A549 treated with AZD9567 at 1 μM for 4 hours (cell line): Measurements from ENCODE around the gene MYH2. TPM values are rescaled to one million over a fixed set of nuclear protein-coding genes. Genes with fewer than 3 reads are reported as not detected.

ENCODE experiments used
- total RNA-seq: library from RNA; stranded (reverse); fragments of 200-300 nt; extraction: Qiagen RNA extraction; gene quantifications from 5 replicates; pipeline ENCODE4 v1.2.3, GENCODE V29; 2022; ENCODE audit not compliant: insufficient read depth

MYH2 gene
- not detected in 5 replicates for total RNA-seq

DNA sequence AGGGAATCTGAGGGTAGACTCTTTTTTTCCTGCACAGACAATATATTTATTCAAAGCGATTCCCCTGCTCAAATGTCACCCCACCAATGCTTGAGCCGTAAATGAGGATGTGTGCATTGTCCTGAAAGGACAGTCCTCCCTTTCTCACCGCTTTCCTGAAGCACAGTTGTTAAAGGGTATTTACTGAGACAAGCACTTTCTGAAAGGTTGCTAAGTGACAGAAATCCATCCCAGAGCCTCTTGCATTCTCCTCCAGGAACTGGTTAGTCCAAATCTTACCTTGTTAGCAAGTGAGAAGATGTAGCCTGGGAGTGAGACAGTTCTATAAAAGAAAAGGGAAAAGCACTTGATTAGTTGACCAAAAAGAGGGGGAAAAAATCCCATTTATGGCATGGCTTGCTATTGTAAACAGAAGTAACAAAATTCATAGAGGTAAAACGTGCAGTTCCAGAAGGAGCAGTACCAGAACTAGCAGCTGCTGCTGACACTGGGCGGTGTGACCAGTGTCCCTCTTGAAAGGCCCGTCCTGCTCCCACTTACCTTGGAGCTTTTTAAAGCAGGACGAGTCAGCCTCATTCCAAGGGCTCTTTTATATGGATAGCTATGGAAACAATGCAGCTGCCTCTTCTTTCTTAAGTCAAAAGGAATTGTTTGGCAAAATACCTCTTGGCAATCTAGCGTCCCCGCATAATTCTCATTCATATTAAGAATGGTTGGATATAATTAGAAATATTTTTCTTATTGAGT is at the start of gene MYH2:
Gene MYH2, minus strand, starts transcription at position 563 of the 747 bp plus-strand sequence. CDS start 1,738 bp downstream, outside the sequence.

DNA sequence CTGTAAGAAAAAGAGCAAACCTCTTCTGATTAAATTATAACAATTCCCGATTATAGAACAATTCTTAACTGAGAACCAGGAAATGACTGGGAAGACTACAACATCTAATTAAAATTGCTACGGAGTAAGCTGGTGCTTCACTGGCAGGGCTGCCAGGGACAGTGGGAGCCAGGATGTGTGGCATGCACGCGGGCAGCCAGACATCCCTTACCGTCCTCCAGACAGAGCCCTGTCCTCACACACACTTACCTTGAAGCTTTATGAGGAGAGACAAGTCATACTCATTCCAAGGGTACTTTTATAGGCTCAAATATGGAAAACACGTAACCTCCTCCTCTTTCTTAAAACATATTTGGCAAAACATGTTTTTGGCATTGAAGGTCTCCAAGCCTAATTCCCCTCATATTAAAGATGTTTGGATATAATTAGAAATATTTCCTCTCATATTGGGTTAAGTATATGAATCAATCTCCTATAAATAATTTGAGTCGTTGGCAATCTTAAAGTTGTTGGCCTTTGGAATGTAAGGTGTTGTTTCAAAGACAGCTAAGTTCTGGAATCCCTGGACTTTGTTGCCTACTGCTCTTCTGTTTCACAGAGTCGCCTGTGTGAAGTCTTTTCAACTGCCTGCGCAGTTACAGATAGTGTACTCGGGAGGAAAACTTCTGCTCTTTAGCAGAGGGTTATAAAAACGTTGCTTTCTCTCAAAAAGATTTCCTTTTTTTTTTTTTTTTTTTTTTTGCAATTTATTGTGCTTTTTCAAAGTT is 31.0 kb downstream of the MYH2 start, which contains the start of gene MYH1:
Gene MYH1, minus strand, starts transcription at position 272 of the 767 bp plus-strand sequence. CDS start 1,900 bp downstream, outside the sequence.

Other genes starting within 250 kb of the MYH2 start
- not detected in 5 replicates for gene MYH13, start 176.7 kb downstream of the MYH2 start, total RNA-seq
- gene MYH8, start 127.7 kb downstream of the MYH2 start, total RNA-seq, result not detected in 5 replicates
- gene MYH4, start 80.1 kb downstream of the MYH2 start, total RNA-seq, result not detected in 5 replicates
- gene MYH1, start 31.1 kb downstream of the MYH2 start, total RNA-seq, result not detected in 5 replicates
- gene MYH3, start 107.7 kb upstream of the MYH2 start, total RNA-seq, result 0.31 to 1.7 TPM (median 0.70 TPM) in 5 replicates
- 49.9 to 63.0 TPM (median 58.9 TPM) in 5 replicates for gene SCO1, start 147.9 kb upstream of the MYH2 start, total RNA-seq
- gene ADPRM, start 147.9 kb upstream of the MYH2 start, total RNA-seq, result 8.0 to 11.8 TPM (median 9.6 TPM) in 5 replicates
- gene TMEM220, start 180.4 kb upstream of the MYH2 start, total RNA-seq, result 2.4 to 3.0 TPM (median 2.7 TPM) in 4 of 5 replicates, not detected in the other